Skeletal muscle satellite cell (primary cell): Measurements from ENCODE around the gene PPP1R14C.

ENCODE experiments used
- H3K27me3 ChIP-seq: 2 replicates; pipeline ENCODE4 v1.7.0; 2013; ENCODE audit warnings: low read length; ENCODE audit not compliant: control insufficient read depth, insufficient read depth
- H3K36me3 ChIP-seq: 2 replicates; pipeline ENCODE4 v1.7.0; 2013; ENCODE audit warnings: mild to moderate bottlenecking, control low read depth, low read length; ENCODE audit not compliant: insufficient read depth
- H3K4me1 ChIP-seq: 2 replicates; pipeline ENCODE4 v1.7.0; 2013; ENCODE audit warnings: low read length; ENCODE audit not compliant: control insufficient read depth, insufficient read depth
- H3K4me2 ChIP-seq: 2 replicates; pipeline ENCODE4 v1.7.0; 2013; ENCODE audit warnings: mild to moderate bottlenecking, low read length
- H3K4me3 ChIP-seq: 2 replicates; pipeline ENCODE4 v1.7.0; 2013; ENCODE audit warnings: low read length
- H3K9ac ChIP-seq: 2 replicates; pipeline ENCODE4 v1.7.0; 2013; ENCODE audit warnings: mild to moderate bottlenecking, low read depth, low read length, moderate library complexity
- H3K9me3 ChIP-seq: replicated peaks from 2 replicates; pipeline ENCODE4 v1.7.0; 2013; ENCODE audit warnings: mild to moderate bottlenecking, control low read depth, low read length

Gene PPP1R14C

GRCh38 chr6:150152891-150153876, 10.3 kb downstream of the PPP1R14C start:
- Histone ChIP-seq H3K4me3 (no peak overlapping the region), H3K4me1 (no peaks in the 10 kb centered on the region), H3K27me3 (peaks cover 42% of the 10 kb centered on the region), H3K36me3 (no peaks in the 10 kb centered on the region), H3K9ac (no peak overlapping the region), H3K9me3 (no peaks in the 10 kb centered on the region), H3K4me2 (no peak overlapping the region)

GRCh38 chr6:150153905-150154492, 11.2 kb downstream of the PPP1R14C start:
- Histone ChIP-seq H3K9me3 (no peaks in the 10 kb centered on the region), H3K4me3 (no peak overlapping the region), H3K36me3 (no peaks in the 10 kb centered on the region), H3K9ac (no peak overlapping the region), H3K4me1 (no peaks in the 10 kb centered on the region), H3K27me3 (peaks cover 36% of the 10 kb centered on the region), H3K4me2 (no peak overlapping the region)

DNA sequence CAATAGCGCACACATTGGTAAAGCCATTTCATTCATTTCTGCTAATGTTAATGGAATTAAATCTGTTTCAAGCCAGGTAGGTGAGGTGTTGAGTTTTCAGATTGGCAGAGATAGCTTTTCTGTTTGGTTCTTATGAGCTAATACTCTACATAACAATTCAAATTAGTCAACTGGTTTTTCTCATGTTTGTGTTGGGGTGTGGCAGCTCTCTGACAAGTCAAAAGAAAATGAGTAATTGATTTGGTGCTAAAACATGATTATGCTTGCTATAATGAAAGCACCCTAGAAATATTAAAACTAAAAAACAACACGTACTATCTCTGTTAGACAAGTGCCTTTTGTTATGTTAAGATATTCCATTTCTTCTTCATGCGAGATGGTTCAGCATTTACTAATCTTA, 13.6 kb downstream of the PPP1R14C start:
- H3K9ac ChIP-seq: no peak overlapping the region

DNA sequence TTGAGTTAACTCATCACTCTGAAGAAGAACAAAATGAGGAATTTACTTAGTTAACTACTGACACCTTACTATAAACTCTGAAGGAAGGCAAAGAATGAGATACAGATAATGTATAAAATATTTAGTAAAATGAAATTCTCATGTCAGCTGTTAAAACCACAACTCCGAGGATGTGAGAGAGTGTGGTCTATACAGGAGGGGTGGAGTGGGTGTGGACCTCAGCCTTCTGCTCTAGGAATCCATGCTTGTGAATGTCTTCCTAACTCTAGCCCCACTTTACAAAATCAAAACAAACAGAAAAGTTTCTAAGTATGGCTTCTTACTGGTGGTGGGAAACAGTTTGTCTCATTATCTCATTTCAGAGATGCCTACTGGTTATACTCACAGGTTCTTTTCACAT, 14.2 kb downstream of the PPP1R14C start:
- Histone ChIP-seq H3K27me3 (peaks cover 19% of the 10 kb centered on the region), H3K36me3 (no peaks in the 10 kb centered on the region), H3K4me1 (no peaks in the 10 kb centered on the region), H3K4me3 (no peak overlapping the region), H3K4me2 (no peak overlapping the region), H3K9ac (no peak overlapping the region), H3K9me3 (no peaks in the 10 kb centered on the region)

More for the DNA sequence above, 13.6 kb downstream of the PPP1R14C start:
- peaks cover 19% of the 10 kb centered on the region for H3K27me3 ChIP-seq
- no peaks in the 10 kb centered on the region for H3K9me3 ChIP-seq
- H3K4me2 ChIP-seq: no peak overlapping the region
- no peaks in the 10 kb centered on the region for H3K36me3 ChIP-seq
- H3K4me3 ChIP-seq: no peak overlapping the region
- H3K4me1 ChIP-seq: no peaks in the 10 kb centered on the region

DNA sequence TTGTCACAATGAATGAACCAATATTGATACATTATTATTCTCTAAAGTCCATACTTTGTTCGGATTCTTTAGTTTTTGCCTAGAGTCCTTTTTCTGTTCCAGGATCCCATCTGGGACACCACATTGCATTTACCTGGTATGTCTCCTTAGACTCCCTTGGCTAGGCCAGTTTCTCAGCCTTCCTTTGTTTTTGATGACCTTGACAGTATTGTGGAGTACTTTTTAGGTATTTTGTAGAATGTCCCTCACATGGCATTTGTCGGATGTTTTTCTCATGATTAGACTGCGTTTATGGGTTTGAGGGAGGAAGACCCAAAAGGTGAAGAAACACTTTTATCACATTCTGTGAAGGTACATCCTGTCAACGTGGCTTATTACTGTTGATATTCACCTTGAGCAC, 16.9 kb downstream of the PPP1R14C start:
- H3K4me2 ChIP-seq: no peak overlapping the region
- no peaks in the 10 kb centered on the region for H3K9me3 ChIP-seq
- no peak overlapping the region for H3K9ac ChIP-seq
- peaks cover 2% of the 10 kb centered on the region for H3K27me3 ChIP-seq
- no peak overlapping the region for H3K4me3 ChIP-seq
- no peaks in the 10 kb centered on the region for H3K4me1 ChIP-seq
- no peaks in the 10 kb centered on the region for H3K36me3 ChIP-seq

DNA sequence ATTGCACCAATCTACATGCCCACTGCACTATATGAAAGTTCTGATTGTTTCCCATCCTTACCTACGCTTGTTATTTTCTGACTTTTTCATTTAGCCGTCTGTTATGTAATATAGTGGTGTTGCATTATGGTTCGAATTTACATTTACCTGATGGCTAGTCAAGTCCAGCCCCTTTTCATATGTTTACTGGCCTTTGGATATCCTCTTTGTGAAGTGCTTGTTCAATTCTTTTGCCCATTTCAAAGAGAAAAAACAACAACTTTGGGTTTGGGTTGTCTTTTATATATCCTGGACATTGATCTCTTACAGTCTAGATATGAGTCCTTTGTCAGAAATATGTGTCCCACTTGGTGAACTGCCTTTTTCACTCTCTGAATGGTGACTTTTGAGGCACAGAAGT, 21.1 kb downstream of the PPP1R14C start:
- H3K4me2 ChIP-seq: no peak overlapping the region
- H3K27me3 ChIP-seq: no peaks in the 10 kb centered on the region
- no peaks in the 10 kb centered on the region for H3K9me3 ChIP-seq
- no peaks in the 10 kb centered on the region for H3K4me1 ChIP-seq
- no peak overlapping the region for H3K4me3 ChIP-seq
- no peak overlapping the region for H3K9ac ChIP-seq
- no peaks in the 10 kb centered on the region for H3K36me3 ChIP-seq

GRCh38 chr6:150165020-150165702, 22.3 kb downstream of the PPP1R14C start:
- no peaks in the 10 kb centered on the region for H3K9me3 ChIP-seq

DNA sequence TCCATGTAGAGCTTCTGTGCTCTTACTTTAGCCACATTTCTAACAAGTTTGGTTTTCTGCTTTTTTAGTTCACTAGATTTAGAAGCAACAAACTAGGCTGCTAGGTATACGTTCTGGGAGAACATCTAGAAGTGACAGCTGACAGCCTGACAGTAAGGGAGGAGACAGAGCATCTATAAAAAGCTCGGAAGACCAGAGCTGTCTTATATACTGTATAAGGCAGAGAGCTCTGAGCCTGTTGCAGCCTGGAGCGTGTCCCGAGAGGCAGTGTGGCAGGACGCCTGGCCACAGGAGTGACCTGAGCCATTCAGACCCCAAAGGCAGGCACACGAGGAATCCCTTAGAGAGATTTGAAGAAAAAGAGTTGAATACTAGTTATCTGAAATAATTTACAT, 24.6 kb downstream of the PPP1R14C start:
- Histone ChIP-seq H3K36me3 (no peaks in the 10 kb centered on the region), H3K4me3 (no peak overlapping the region), H3K9me3 (no peaks in the 10 kb centered on the region), H3K27me3 (no peaks in the 10 kb centered on the region), H3K9ac (no peak overlapping the region), H3K4me1 (peaks cover 8% of the 10 kb centered on the region), H3K4me2 (no peak overlapping the region)

More at GRCh38 chr6:150165020-150165702, 22.3 kb downstream of the PPP1R14C start:
- H3K4me2 ChIP-seq: no peak overlapping the region
- H3K4me3 ChIP-seq: no peak overlapping the region
- peaks cover 8% of the 10 kb centered on the region for H3K4me1 ChIP-seq
- H3K36me3 ChIP-seq: no peaks in the 10 kb centered on the region
- no peak overlapping the region for H3K9ac ChIP-seq
- no peaks in the 10 kb centered on the region for H3K27me3 ChIP-seq

DNA sequence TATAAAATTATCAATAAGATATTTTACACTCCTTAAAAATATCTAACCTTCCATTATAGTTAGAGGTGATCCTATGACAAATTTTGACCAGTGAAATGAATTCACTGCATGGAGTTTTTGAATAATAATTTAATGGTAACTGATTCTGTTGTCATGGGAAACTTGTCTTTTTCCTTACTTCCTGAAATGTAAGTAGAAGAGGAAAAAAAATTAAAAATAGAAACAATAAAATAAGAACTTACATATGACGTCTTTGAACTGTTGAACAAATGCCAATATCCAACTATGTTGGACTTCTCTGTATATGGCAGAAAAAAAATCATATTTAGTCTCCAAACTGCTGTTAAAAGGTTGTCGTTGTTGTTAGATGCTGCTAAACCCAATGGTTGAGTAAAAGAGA, 26.3 kb downstream of the PPP1R14C start:
- no peaks in the 10 kb centered on the region for H3K36me3 ChIP-seq
- no peaks in the 10 kb centered on the region for H3K9me3 ChIP-seq
- no peak overlapping the region for H3K4me2 ChIP-seq
- peaks cover 8% of the 10 kb centered on the region for H3K4me1 ChIP-seq
- H3K4me3 ChIP-seq: no peak overlapping the region
- no peak overlapping the region for H3K9ac ChIP-seq
- H3K27me3 ChIP-seq: no peaks in the 10 kb centered on the region

GRCh38 chr6:150169609-150170008, 26.8 kb downstream of the PPP1R14C start:
- no peaks in the 10 kb centered on the region for H3K27me3 ChIP-seq
- no peaks in the 10 kb centered on the region for H3K36me3 ChIP-seq
- no peak overlapping the region for H3K4me2 ChIP-seq
- peaks cover 8% of the 10 kb centered on the region for H3K4me1 ChIP-seq
- H3K4me3 ChIP-seq: no peak overlapping the region
- H3K9me3 ChIP-seq: no peaks in the 10 kb centered on the region
- no peak overlapping the region for H3K9ac ChIP-seq

DNA sequence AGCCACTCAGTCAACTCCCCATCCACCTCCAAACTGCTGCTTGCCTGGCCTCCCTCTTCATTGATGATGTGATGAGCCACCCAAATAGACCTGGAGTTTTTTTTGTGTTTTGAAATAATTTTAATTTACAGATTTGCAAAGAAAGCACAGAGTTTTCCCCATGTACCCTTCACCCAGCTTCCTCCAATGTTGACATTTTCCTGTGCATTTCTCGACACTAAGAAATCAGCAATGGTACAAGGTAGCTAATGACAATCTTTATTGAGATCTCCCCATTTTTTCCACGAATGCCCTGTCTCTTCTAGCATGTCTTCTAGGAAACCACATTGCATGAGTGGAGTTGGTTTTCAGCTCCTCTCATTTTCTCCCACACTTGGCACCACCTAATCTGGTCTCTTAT, 30.1 kb downstream of the PPP1R14C start:
- Histone ChIP-seq H3K27me3 (no peaks in the 10 kb centered on the region), H3K36me3 (no peaks in the 10 kb centered on the region), H3K9me3 (no peaks in the 10 kb centered on the region), H3K4me2 (no peak overlapping the region), H3K9ac (no peak overlapping the region), H3K4me3 (no peak overlapping the region), H3K4me1 (peaks cover 13% of the 10 kb centered on the region)
